Kidney (tissue), 14 donors: Measurements from ENCODE around the gene DLX5. TPM values are rescaled to one million over a fixed set of nuclear protein-coding genes. Genes with fewer than 3 reads are reported as not detected.

Source experiments
- DNase-seq, 5 donors: peaks; one replicate each; pipeline ENCODE4 v3.0.0-alpha.2; 2013 to 2020
- FAIRE-seq: peaks from 2 replicates; lab custom pipeline; 2012; peaks lifted over from hg19 to GRCh38; lab: Jason Lieb, UNC
- H3K27ac ChIP-seq, 2 donors: one replicate each; pipeline ENCODE4 v1.7.0; 2013; ENCODE audit warnings: low read depth in 2 of 2, low read length in 2 of 2, inconsistent platforms in 1 of 2
- H3K27me3 ChIP-seq: one replicate; pipeline ENCODE4 v1.7.1; 2013; ENCODE audit warnings: low read length, inconsistent platforms; ENCODE audit not compliant: control insufficient read depth, insufficient read depth
- H3K36me3 ChIP-seq, 3 donors: one replicate each; pipeline versions ENCODE4 v1.7.0 to v1.7.1; 2013; ENCODE audit warnings: low read length in 3 of 3, control low read depth in 1 of 3, inconsistent platforms in 1 of 3; ENCODE audit not compliant: insufficient read depth in 3 of 3, control insufficient read depth in 2 of 3
- H3K4me1 ChIP-seq, 3 donors: one replicate each; pipeline versions ENCODE4 v1.7.0 to v1.7.1; 2013; ENCODE audit warnings: low read length in 3 of 3, inconsistent platforms in 1 of 3, low read depth in 1 of 3; ENCODE audit not compliant: control insufficient read depth in 2 of 3, insufficient read depth in 2 of 3
- H3K4me3 ChIP-seq, 3 donors: one replicate each; pipeline versions ENCODE4 v1.7.0 to v1.8.1; 2013; ENCODE audit warnings: low read length in 3 of 3, control low read depth in 1 of 3, inconsistent platforms in 1 of 3
- H3K9ac ChIP-seq, 3 donors: one replicate each; pipeline versions ENCODE4 v1.7.0 to v1.7.1; 2013; ENCODE audit warnings: low read length in 3 of 3, control low read depth in 1 of 3, inconsistent platforms in 1 of 3
- H3K9me3 ChIP-seq, 3 donors: one replicate each; pipeline versions ENCODE4 v1.7.0 to v1.7.1; 2013; ENCODE audit warnings: low read length in 3 of 3, control low read depth in 1 of 3, inconsistent platforms in 1 of 3; ENCODE audit not compliant: control insufficient read depth in 2 of 3, insufficient read depth in 1 of 3
- intact Hi-C: fragments of 100-400 bp; cut with DNase I; formaldehyde crosslinking; loops from one replicate; pipeline ENCODE4 v1.11.1; 2022
- polyA plus RNA-seq: library from polyadenylated mRNA; stranded (reverse); fragments of 350-450 nt; fragmentation: Illumina TruSeq; extraction: RNeasy Lipid Tissue Mini Kit (QIAGEN cat#74804); gene quantifications from one replicate; pipeline ENCODE4 v1.2.3, GENCODE V29; 2014; ENCODE audit warnings: low read depth, low replicate concordance; ENCODE audit not compliant: insufficient read depth
- total RNA-seq: library from RNA; stranded (reverse); fragmentation: NEBNext Ultra II Directional; extraction: Animal tissue kit (Norgen Biotek cat#: 25700); gene quantifications from one replicate; pipeline ENCODE4 v1.2.1, GENCODE V29; 2021
- TF ChIP-seq, protein P1 (sequence below): IDR thresholded peaks from 3 replicates; pipeline ENCODE4 v1.5.1; 2012; ENCODE audit warnings: mild to moderate bottlenecking, moderate library complexity, borderline replicate concordance; ENCODE audit not compliant: insufficient read depth; ENCODE audit errors: extremely low read depth
- donor health status: control.
- donor health status: control.
- donor health status: control.
- donor health status: control.
- donor health status: control.
- donor health status: DM: yes; HTN: yes; CAD: no.
- donor health status: Normal renal cell carcinoma (clear cell type).

The DLX5 gene
- total and polyA plus RNA-seq, 2 donors from 2014 or later = 0.82 TPM; not detected in 1

- peaks cover 60% of the 10 kb centered on the region for H3K27me3 ChIP-seq
- H3K4me3 ChIP-seq = no peak overlapping the region
- peaks cover 0 to 14% (median 4%) of the 10 kb centered on the region in 3 donors for H3K4me1 ChIP-seq
- intact Hi-C loops = loop anchor here (10.0 kb wide), 2 partner anchors 950 to 1110 kb away; no protein-coding TSS in a partner anchor
- H3K9me3 ChIP-seq = no peaks in the 10 kb centered on the region
- no peak overlapping the region for H3K9ac ChIP-seq
- FAIRE-seq = no peak
- no peak for DNase-seq
- H3K36me3 ChIP-seq = no peaks in the 10 kb centered on the region
- TF ChIP-seq, protein P1, sequence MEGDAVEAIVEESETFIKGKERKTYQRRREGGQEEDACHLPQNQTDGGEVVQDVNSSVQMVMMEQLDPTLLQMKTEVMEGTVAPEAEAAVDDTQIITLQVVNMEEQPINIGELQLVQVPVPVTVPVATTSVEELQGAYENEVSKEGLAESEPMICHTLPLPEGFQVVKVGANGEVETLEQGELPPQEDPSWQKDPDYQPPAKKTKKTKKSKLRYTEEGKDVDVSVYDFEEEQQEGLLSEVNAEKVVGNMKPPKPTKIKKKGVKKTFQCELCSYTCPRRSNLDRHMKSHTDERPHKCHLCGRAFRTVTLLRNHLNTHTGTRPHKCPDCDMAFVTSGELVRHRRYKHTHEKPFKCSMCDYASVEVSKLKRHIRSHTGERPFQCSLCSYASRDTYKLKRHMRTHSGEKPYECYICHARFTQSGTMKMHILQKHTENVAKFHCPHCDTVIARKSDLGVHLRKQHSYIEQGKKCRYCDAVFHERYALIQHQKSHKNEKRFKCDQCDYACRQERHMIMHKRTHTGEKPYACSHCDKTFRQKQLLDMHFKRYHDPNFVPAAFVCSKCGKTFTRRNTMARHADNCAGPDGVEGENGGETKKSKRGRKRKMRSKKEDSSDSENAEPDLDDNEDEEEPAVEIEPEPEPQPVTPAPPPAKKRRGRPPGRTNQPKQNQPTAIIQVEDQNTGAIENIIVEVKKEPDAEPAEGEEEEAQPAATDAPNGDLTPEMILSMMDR = no peak
- no peak overlapping the region for H3K27ac ChIP-seq
These were observed 484 bp upstream of the DLX5 start for GRCh38 chr7:97025130-97025499.

DNA sequence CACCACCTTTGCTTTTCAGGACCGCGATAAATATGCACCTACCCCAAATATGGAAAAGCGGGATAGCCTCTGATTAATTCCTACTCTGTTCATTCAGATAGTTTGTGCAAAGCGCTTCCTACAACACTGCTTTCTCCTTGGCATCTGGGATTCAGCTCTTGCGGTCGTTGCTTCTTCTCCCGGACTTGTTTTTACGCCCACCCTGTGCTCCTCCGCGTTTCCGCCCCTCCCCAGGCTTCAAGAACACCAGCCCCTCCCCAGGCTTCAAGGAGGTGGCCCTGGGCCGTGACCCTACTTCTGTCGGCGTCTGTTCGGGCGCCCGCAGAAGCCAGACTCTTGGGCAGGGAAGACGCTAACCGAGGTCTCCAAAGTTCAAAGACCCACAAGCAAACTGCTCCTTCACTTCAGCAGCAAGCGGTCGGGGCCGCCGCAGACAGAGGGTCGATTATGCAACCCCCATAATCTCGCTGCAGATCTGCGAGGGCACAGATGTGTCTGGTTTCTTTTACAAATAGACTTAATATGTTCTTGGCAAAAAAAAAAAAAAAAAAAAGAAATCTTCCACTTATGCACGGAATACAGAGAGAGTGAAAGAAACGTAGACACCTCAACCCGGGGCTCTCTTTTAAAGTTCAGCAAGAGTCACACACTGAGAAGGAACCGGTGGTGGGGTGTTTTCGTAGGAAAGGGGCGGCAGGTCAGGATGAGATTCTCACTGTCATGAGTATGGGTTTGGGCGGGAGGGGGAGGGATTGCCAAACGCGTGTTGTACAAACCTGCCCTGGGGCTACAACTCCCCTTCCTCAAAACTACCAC lies 1.9 kb downstream of the DLX5 start:
- no peaks in the 10 kb centered on the region for H3K9me3 ChIP-seq
- H3K4me1 ChIP-seq = peaks cover 0 to 14% (median 4%) of the 10 kb centered on the region in 3 donors
- no peak for FAIRE-seq
- peaks cover 80% of the 10 kb centered on the region for H3K27me3 ChIP-seq
- no peak overlapping the region for H3K4me3 ChIP-seq
- H3K36me3 ChIP-seq = no peaks in the 10 kb centered on the region
- no peak overlapping the region for H3K27ac ChIP-seq
- H3K9ac ChIP-seq = no peak overlapping the region
- TF ChIP-seq, protein P1 = no peak
- DNase-seq = peak in 2 of 5 donors; percentile 2 to 54
- intact Hi-C loops = loop anchor here (10.0 kb wide), 2 partner anchors 948 to 1108 kb away; no protein-coding TSS in a partner anchor

GRCh38 chr7:97021747-97022490 lies 2.7 kb downstream of the DLX5 start:
- Histone ChIP-seq H3K9me3 (no peaks in the 10 kb centered on the region), H3K4me1 (peaks cover 0 to 9% (median 4%) of the 10 kb centered on the region in 3 donors), H3K27ac (no peak overlapping the region), H3K36me3 (no peaks in the 10 kb centered on the region), H3K4me3 (no peak overlapping the region), H3K27me3 (peaks cover 88% of the 10 kb centered on the region), H3K9ac (no peak overlapping the region)
- DNase-seq = peak in 3 of 5 donors; percentile 48 to 50 (median 48)
- FAIRE-seq = no peak
- intact Hi-C loops = loop anchor here (10.0 kb wide), 2 partner anchors 947 to 1107 kb away; no protein-coding TSS in a partner anchor
- TF ChIP-seq, protein P1 = no peak
